HG02759 (cell line): ENCODE data around the gene PSMA7.
"Not testable (repeated sequence)": the region's sequence is repeated elsewhere in the genome, so short reads cannot be mapped to it uniquely, and the experiment has no call there.

ENCODE experiments used
- ATAC-seq: cut with Tn5 transposase; IDR thresholded peaks from one replicate; pipeline ENCODE4 v1.9.1; 2021; ENCODE audit warnings: mild to moderate bottlenecking, moderate library complexity; ENCODE audit not compliant: unreplicated experiment

The PSMA7 gene

DNA sequence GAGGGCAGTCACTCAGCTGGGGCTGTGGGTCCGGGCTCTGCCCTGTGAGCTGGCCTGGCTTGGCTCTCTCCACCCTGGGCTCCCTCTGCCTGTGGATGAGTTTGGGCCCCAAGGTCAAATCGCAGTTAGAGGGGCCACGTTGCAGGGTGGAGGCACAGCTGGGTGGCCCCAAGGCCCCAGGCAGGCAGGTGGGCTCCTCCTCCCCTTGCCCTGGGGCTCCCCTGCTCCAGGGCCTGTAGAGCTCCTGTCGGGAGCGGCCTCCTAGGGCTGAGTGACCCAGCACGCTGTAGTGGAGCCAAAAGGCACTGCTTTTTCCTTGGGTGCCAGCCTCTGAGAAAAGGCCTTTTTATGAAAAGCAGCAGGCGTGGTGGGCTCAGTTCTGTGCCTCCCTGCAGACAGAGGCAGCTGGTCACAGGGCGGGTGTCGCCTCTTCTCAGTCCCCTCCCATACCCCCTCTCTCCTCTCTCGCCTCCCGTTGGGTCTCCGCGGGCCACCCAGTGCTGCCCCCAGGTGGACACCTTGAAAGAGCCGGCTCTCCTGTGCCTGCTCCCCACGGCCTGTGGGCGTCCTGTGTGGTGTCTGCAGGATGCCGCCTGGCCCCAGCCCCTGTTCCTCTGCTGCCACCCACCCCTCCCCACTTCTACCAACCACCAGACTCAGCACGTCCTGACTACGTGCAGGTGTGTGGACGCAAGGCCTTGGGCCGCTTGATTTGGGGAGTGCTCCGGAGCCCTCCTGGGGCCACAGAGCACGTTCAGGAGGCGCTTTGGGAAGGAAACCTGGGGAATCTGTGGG, 13.6 kb upstream of the PSMA7 start:
- peak; percentile 74 for ATAC-seq

GRCh38 chr20:62156254-62156556, 13.0 kb upstream of the PSMA7 start:
- ATAC-seq: no peak

- ATAC-seq: no peak
Observed at GRCh38 chr20:62155428-62156253, 12.4 kb upstream of the PSMA7 start.

DNA sequence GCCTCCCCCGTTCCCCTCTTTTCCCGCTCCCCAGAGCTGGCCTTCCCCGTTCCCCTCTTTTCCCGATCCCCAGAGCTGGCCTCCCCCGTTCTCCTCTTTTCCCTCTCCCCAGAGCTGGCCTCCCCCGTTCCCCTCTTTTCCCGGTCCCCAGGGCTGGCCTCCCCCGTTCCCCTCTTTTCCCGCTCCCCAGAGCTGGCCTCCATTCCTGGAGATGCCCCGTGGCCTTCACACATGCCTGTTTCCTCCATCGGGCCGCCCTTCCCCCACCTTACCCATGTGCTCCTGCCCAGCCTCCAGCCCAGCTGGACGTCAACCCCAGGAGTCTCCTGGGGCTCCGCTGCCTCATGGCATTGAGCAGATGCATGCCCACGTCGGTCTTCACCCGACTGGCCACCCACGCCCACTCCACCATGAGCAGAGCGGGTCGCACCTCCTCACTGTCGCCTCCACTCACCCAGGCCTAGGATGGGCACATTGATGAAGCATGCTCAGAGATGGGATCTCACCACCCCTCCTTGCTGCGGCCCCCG, 8.7 kb upstream of the PSMA7 start:
- ATAC-seq: no peak

- no peak for ATAC-seq
Observed at GRCh38 chr20:62151225-62151624, 8.0 kb upstream of the PSMA7 start.

- no peak for ATAC-seq
Observed at GRCh38 chr20:62150310-62150575, 7.0 kb upstream of the PSMA7 start.

DNA sequence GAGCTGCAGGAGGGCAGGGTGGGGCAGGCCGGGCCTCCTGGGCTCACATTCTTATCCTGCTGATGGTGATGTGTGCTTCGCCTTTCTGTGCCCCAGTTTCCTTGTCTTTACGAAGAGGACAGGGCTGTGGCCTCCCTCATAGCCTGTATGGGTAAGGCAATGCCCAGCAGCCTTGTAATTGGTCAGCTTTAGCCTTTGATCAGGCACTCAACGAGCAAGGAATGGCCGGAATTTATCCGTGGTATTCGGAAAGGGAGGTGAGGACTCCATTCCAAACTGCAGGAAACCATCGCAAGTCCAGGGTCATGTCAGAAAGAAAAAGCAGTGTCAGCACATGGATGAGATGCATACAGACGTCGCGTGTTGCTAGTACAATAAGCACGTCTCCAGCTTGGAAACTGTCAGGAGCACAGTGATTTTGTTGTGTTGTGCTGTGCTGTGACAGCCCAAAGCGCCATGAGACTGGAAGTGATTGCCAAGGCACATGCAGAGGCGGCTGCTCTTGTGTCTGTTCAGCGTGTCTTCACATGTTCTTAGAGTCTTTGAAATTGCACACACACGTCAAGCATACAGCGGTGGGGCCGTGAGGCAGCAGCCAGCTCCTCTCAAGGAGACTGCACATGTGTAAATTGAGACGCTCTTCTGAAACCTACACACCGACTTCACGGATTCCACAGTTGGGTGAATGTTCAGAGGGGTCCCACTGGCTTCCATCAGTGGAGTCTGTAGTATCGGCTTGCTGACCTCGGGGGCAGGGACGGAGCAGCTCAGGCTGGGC, 6.5 kb upstream of the PSMA7 start:
- ATAC-seq: no peak

GRCh38 chr20:62148908-62149314, 5.7 kb upstream of the PSMA7 start:
- ATAC-seq: no peak

GRCh38 chr20:62148383-62148782, 5.2 kb upstream of the PSMA7 start:
- not testable (repeated sequence) for ATAC-seq

- no peak for ATAC-seq
Observed at GRCh38 chr20:62147528-62147927, 4.3 kb upstream of the PSMA7 start.

DNA sequence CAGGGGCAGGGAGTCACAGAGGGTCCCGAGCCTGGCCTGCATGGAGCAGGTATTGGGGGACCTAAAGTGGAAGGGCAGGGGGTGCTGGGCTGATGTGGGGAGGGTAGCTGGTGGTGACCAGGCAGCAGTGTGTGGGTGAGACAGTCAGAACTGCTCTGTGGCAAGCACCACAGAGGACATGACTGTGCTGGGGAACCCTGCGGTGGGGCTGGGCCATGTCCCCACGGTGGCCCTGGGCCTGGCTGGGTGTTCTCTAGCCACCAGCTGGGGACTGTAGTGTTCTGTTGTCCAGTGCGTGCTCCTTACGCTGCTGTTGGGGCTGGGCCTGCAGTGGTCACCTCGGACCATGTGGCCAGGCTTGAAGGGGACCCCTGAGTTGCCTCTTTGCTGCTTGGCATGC, 3.9 kb upstream of the PSMA7 start:
- no peak for ATAC-seq

DNA sequence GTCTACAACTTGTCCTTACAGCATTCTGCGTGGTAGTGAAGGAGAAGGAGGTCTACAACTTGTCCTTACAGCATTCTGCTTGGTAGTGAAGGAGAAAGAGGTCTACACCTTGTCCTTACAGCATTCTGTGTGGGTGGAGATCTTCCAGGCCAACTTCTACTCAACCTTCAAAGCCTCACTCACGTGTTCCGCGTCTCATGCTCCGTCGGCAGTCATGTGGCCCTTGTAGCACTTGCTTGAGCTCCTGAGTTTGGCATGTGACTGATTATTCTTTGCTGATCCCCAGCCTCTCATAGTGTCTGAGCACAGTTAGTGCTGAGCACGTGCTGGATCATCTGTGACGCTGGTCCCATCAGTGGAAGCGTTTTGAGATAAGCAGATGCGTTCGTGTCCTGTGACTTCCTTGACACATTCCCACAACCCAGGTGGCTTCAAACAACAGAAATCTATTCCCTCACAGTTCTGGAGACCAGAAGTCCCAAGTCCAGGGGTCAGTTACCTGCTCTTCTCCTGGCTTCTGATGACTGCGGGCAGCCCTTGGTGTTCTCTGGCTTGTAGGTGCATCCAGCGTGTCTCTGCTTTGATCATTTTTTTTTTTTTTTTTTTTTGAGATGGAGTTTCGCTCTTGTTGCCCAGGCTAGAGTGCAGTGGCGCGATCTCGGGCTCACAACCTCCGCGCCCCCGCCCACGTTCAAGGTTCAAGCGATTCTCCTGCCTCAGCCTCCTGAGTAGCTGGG, 3.0 kb upstream of the PSMA7 start:
- no peak for ATAC-seq

- no peak for ATAC-seq
Observed at GRCh38 chr20:62145688-62146018, 2.5 kb upstream of the PSMA7 start.

- peak; percentile 23 for ATAC-seq
Observed at GRCh38 chr20:62143957-62144825, 997 bp upstream of the PSMA7 start.

GRCh38 chr20:62142252-62143080, 728 bp downstream of the PSMA7 start:
- ATAC-seq: peak; percentile 21

- ATAC-seq: no peak
Observed at GRCh38 chr20:62141397-62142251, 1.6 kb downstream of the PSMA7 start.

- ATAC-seq: no peak
Observed at GRCh38 chr20:62141043-62141396, 2.2 kb downstream of the PSMA7 start.

DNA sequence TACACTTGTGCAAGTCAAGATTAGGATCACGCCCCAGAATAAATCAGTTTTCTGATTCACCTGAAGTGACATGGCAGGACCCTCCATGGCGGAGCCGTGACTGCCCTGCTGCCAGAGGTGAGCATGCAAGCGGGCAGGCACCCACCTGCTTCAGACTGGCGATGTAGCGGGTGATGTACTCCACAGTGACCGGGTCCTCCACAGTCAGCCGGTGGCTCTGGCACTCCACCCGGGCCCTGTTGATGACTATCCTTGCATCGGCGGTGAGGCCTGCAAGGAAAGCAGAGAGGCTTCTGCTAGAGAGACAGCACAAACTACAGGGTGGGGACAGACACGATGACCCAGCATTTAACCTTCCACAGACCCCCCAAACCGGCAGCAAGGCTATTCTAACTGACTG, 3.6 kb downstream of the PSMA7 start:
- no peak for ATAC-seq
